ENCODE data around the gene LMCD1. TPM values are rescaled to one million over a fixed set of nuclear protein-coding genes. Genes with fewer than 3 reads are reported as not detected.

The LMCD1 gene
- total and polyA plus RNA-seq, 2 experiments from 2014 or later: 21.8 to 35.3 TPM

DNA sequence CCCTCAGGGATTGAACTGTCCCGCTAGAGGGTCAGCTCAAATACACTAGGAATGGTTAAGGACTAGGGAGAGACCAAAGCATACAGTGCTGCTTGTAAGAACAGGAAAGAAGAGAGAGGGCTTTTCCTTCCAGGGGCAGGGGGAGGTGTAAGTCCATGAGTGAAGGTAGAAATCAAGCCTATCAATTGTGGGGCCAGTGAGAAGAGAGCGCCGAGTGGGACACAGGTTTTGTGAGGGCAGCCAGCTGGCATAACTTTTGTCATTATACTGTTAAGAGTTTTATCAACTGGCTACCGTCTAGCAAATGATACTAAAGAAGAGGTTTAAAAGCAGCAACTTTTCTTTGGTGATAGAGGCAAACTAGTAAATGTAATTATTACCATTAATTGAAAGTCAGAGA, 45.0 kb downstream of the LMCD1 start:
- Histone ChIP-seq H3K36me3 (ENCODE audit: insufficient read depth) (no peaks in the 10 kb centered on the region), H3F3A (replicated peaks; ENCODE audit: low read depth) (no peaks in the 10 kb centered on the region), H2AFZ (no peak overlapping the region), H3K27me3 (ENCODE audit: insufficient read depth) (no peaks in the 10 kb centered on the region), H3K9me2 (ENCODE audit: insufficient read depth) (no peaks in the 10 kb centered on the region), H3K79me2 (replicated peaks; ENCODE audit: insufficient read depth) (no peaks in the 10 kb centered on the region), H4K20me1 (replicated peaks; ENCODE audit: insufficient read depth) (no peaks in the 10 kb centered on the region), H3K4me2 (no peak overlapping the region), H3K4me3 (no peak overlapping the region), H3K4me1 (ENCODE audit: insufficient read depth) (no peaks in the 10 kb centered on the region), H3K27ac (ENCODE audit: low read depth) (no peak overlapping the region)
- peaks cover 9% of the 10 kb centered on the region for H3K27me3 Mint-ChIP-seq (ENCODE audit: insufficient read depth, low read depth, poor library complexity)
- ATAC-seq: no peak
- H3K36me3 Mint-ChIP-seq (ENCODE audit: low read depth): no peaks in the 10 kb centered on the region; the same call in 2 of the 3 replicates
- no peaks in the 10 kb centered on the region for H3K4me1 Mint-ChIP-seq
- no peaks in the 10 kb centered on the region for H3K9me3 Mint-ChIP-seq
- no peak for TF ChIP-seq JUNB (IDR thresholded peaks at IDR 0.05; ENCODE audit: unreplicated experiment)
- TF ChIP-seq EZH2phosphoT487 (IDR thresholded peaks at IDR 0.05; ENCODE audit: unreplicated experiment): no peak
- TF ChIP-seq CTCF (conservative IDR thresholded peaks at IDR 0.05; ENCODE audit: low read depth in 2 of 2): no peak
- TF ChIP-seq, protein P1, sequence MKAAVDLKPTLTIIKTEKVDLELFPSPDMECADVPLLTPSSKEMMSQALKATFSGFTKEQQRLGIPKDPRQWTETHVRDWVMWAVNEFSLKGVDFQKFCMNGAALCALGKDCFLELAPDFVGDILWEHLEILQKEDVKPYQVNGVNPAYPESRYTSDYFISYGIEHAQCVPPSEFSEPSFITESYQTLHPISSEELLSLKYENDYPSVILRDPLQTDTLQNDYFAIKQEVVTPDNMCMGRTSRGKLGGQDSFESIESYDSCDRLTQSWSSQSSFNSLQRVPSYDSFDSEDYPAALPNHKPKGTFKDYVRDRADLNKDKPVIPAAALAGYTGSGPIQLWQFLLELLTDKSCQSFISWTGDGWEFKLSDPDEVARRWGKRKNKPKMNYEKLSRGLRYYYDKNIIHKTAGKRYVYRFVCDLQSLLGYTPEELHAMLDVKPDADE (IDR thresholded peaks at IDR 0.05): no peak
- TF ChIP-seq, protein P2, sequence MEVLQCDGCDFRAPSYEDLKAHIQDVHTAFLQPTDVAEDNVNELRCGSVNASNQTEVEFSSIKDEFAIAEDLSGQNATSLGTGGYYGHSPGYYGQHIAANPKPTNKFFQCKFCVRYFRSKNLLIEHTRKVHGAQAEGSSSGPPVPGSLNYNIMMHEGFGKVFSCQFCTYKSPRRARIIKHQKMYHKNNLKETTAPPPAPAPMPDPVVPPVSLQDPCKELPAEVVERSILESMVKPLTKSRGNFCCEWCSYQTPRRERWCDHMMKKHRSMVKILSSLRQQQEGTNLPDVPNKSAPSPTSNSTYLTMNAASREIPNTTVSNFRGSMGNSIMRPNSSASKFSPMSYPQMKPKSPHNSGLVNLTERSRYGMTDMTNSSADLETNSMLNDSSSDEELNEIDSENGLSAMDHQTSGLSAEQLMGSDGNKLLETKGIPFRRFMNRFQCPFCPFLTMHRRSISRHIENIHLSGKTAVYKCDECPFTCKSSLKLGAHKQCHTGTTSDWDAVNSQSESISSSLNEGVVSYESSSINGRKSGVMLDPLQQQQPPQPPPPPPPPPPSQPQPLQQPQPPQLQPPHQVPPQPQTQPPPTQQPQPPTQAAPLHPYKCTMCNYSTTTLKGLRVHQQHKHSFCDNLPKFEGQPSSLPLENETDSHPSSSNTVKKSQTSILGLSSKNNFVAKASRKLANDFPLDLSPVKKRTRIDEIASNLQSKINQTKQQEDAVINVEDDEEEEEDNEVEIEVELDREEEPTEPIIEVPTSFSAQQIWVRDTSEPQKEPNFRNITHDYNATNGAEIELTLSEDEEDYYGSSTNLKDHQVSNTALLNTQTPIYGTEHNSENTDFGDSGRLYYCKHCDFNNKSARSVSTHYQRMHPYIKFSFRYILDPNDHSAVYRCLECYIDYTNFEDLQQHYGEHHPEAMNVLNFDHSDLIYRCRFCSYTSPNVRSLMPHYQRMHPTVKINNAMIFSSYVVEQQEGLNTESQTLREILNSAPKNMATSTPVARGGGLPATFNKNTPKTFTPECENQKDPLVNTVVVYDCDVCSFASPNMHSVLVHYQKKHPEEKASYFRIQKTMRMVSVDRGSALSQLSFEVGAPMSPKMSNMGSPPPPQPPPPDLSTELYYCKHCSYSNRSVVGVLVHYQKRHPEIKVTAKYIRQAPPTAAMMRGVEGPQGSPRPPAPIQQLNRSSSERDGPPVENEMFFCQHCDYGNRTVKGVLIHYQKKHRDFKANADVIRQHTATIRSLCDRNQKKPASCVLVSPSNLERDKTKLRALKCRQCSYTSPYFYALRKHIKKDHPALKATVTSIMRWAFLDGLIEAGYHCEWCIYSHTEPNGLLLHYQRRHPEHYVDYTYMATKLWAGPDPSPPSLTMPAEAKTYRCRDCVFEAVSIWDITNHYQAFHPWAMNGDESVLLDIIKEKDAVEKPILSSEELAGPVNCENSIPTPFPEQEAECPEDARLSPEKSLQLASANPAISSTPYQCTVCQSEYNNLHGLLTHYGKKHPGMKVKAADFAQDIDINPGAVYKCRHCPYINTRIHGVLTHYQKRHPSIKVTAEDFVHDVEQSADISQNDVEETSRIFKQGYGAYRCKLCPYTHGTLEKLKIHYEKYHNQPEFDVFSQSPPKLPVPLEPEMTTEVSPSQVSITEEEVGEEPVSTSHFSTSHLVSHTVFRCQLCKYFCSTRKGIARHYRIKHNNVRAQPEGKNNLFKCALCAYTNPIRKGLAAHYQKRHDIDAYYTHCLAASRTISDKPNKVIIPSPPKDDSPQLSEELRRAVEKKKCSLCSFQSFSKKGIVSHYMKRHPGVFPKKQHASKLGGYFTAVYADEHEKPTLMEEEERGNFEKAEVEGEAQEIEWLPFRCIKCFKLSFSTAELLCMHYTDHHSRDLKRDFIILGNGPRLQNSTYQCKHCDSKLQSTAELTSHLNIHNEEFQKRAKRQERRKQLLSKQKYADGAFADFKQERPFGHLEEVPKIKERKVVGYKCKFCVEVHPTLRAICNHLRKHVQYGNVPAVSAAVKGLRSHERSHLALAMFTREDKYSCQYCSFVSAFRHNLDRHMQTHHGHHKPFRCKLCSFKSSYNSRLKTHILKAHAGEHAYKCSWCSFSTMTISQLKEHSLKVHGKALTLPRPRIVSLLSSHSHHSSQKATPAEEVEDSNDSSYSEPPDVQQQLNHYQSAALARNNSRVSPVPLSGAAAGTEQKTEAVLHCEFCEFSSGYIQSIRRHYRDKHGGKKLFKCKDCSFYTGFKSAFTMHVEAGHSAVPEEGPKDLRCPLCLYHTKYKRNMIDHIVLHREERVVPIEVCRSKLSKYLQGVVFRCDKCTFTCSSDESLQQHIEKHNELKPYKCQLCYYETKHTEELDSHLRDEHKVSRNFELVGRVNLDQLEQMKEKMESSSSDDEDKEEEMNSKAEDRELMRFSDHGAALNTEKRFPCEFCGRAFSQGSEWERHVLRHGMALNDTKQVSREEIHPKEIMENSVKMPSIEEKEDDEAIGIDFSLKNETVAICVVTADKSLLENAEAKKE (CRISPR knock-in tag; IDR thresholded peaks at IDR 0.05): no peak
- no peak for TF ChIP-seq NANOG (IDR thresholded peaks at IDR 0.05; ENCODE audit: borderline replicate concordance)
- TF ChIP-seq ZNF114 (CRISPR knock-in tag; IDR thresholded peaks at IDR 0.05): no peak
- TF ChIP-seq ZNF331 (CRISPR knock-in tag; IDR thresholded peaks at IDR 0.05; ENCODE audit: low read depth): no peak
- TF ChIP-seq STAT1 (IDR thresholded peaks at IDR 0.05; ENCODE audit: unreplicated experiment): no peak
- no peak for TF ChIP-seq CREB1 (CRISPR knock-in tag; IDR thresholded peaks at IDR 0.05; ENCODE audit: low read depth)
- TF ChIP-seq, protein P3, sequence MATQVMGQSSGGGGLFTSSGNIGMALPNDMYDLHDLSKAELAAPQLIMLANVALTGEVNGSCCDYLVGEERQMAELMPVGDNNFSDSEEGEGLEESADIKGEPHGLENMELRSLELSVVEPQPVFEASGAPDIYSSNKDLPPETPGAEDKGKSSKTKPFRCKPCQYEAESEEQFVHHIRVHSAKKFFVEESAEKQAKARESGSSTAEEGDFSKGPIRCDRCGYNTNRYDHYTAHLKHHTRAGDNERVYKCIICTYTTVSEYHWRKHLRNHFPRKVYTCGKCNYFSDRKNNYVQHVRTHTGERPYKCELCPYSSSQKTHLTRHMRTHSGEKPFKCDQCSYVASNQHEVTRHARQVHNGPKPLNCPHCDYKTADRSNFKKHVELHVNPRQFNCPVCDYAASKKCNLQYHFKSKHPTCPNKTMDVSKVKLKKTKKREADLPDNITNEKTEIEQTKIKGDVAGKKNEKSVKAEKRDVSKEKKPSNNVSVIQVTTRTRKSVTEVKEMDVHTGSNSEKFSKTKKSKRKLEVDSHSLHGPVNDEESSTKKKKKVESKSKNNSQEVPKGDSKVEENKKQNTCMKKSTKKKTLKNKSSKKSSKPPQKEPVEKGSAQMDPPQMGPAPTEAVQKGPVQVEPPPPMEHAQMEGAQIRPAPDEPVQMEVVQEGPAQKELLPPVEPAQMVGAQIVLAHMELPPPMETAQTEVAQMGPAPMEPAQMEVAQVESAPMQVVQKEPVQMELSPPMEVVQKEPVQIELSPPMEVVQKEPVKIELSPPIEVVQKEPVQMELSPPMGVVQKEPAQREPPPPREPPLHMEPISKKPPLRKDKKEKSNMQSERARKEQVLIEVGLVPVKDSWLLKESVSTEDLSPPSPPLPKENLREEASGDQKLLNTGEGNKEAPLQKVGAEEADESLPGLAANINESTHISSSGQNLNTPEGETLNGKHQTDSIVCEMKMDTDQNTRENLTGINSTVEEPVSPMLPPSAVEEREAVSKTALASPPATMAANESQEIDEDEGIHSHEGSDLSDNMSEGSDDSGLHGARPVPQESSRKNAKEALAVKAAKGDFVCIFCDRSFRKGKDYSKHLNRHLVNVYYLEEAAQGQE (IDR thresholded peaks at IDR 0.05; ENCODE audit: unreplicated experiment): no peak
- no peak for TF ChIP-seq EZH2 (IDR thresholded peaks at IDR 0.05; ENCODE audit: low read depth, unreplicated experiment)
- H3K27ac Mint-ChIP-seq: no peak overlapping the region
- DNase-seq (ENCODE audit: low spot score): no peak
- H3K4me3 Mint-ChIP-seq: no peak overlapping the region

All from GM23338 (cell line).